WTC11 (cell line): ENCODE results near the gene TMEM11. TPM values are rescaled to one million over a fixed set of nuclear protein-coding genes. Genes with fewer than 3 reads are reported as not detected.

ENCODE experiments used
- ATAC-seq: fragments of 200-7000 bp; cut with Tn5 transposase; 2 replicates; pipeline ENCODE4 v1.10.0; 2021; ENCODE audit warnings: mild to moderate bottlenecking, moderate library complexity
- CTCF ChIA-PET: fragments of 300-600 bp; sonication (Branson Sonifier 250); formaldehyde crosslinking; loops from one replicate; lab custom pipeline; 2021; ENCODE audit warnings: antibody characterized with exemption; lab: Charles Lee
- POLR2A ChIA-PET: fragments of 350-600 bp; sonication (Branson Sonifier 250); formaldehyde crosslinking; loops from one replicate; lab custom pipeline; 2021; ENCODE audit warnings: antibody characterized with exemption; lab: Charles Lee
- DNase-seq: peaks from one replicate; pipeline ENCODE4 v3.0.0; 2021; ENCODE audit warnings: low spot score
- H3K27ac Mint-ChIP-seq: 2 replicates; pipeline ENCODE4 v1.8.0; 2021; ENCODE audit warnings: mixed read lengths
- H3K27me3 Mint-ChIP-seq: 2 replicates; pipeline ENCODE4 v1.8.0; 2021; ENCODE audit warnings: low read depth, mild to moderate bottlenecking, moderate library complexity, mixed read lengths
- H3K36me3 Mint-ChIP-seq: 2 replicates; pipeline ENCODE4 v1.8.0; 2021; ENCODE audit warnings: mixed read lengths
- H3K4me1 Mint-ChIP-seq: 2 replicates; pipeline ENCODE4 v1.8.0; 2022; ENCODE audit warnings: mixed read lengths
- H3K4me3 Mint-ChIP-seq: 2 replicates; pipeline ENCODE4 v1.8.0; 2021; ENCODE audit warnings: mild to moderate bottlenecking, moderate library complexity, mixed read lengths
- H3K9me3 Mint-ChIP-seq: 2 replicates; pipeline ENCODE4 v1.8.0; 2021; ENCODE audit warnings: mixed read lengths
- ATF3 ChIP-seq: sonication (generic); formaldehyde crosslinking; conservative IDR thresholded peaks from 2 replicates; pipeline ENCODE4 v1.8.1; 2022; ENCODE audit warnings: mild to moderate bottlenecking, missing genetic modification reagents
- CDX4 ChIP-seq: fragments of 250-450 bp; sonication (Bioruptor Pico); IDR thresholded peaks from 2 replicates; pipeline ENCODE4 v1.9.0; 2021; ENCODE audit warnings: moderate library complexity, mild to moderate bottlenecking, inconsistent platforms, borderline replicate concordance
- E2F5 ChIP-seq: sonication (generic); formaldehyde crosslinking; IDR thresholded peaks from 2 replicates; pipeline ENCODE4 v1.8.1; 2022; ENCODE audit warnings: mild to moderate bottlenecking, moderate library complexity, missing genetic modification reagents
- FOXP1 ChIP-seq: sonication (generic); formaldehyde crosslinking; IDR thresholded peaks from 2 replicates; pipeline ENCODE4 v1.8.0; 2022; ENCODE audit warnings: missing genetic modification reagents, mild to moderate bottlenecking, moderate library complexity, borderline replicate concordance
- GTF2I ChIP-seq: fragments of 250-450 bp; sonication (Bioruptor Pico); conservative IDR thresholded peaks from 2 replicates; pipeline ENCODE4 v1.4.0; 2021; ENCODE audit warnings: mild to moderate bottlenecking
- JAZF1 ChIP-seq: fragments of 250-450 bp; sonication (Bioruptor Pico); IDR thresholded peaks from 2 replicates; pipeline ENCODE4 v1.9.0; 2021; ENCODE audit warnings: moderate library complexity, mild to moderate bottlenecking, inconsistent platforms
- KAT7 ChIP-seq: sonication (generic); formaldehyde crosslinking; IDR thresholded peaks from 2 replicates; pipeline ENCODE4 v1.8.1; 2023; ENCODE audit warnings: missing genetic modification reagents, mild to moderate bottlenecking, borderline replicate concordance
- NR1H2 ChIP-seq: sonication (generic); formaldehyde crosslinking; IDR thresholded peaks from 2 replicates; pipeline ENCODE4 v1.9.0; 2021; ENCODE audit warnings: mild to moderate bottlenecking, moderate library complexity, missing genetic modification reagents
- NR2C2 ChIP-seq: sonication (generic); formaldehyde crosslinking; IDR thresholded peaks from 2 replicates; pipeline ENCODE4 v1.8.0; 2022; ENCODE audit warnings: mild to moderate bottlenecking, missing genetic modification reagents
- NR3C1 ChIP-seq: sonication (generic); formaldehyde crosslinking; conservative IDR thresholded peaks from 2 replicates; pipeline ENCODE4 v1.8.1; 2023; ENCODE audit warnings: low read depth, mild to moderate bottlenecking, missing genetic modification reagents
- RELA ChIP-seq: sonication (generic); formaldehyde crosslinking; IDR thresholded peaks from 2 replicates; pipeline ENCODE4 v1.8.1; 2022; ENCODE audit warnings: missing genetic modification reagents, mild to moderate bottlenecking, borderline replicate concordance
- STAT6 ChIP-seq: sonication (generic); formaldehyde crosslinking; conservative IDR thresholded peaks from 2 replicates; pipeline ENCODE4 v1.8.1; 2023; ENCODE audit warnings: mild to moderate bottlenecking, low read depth, missing genetic modification reagents, moderate library complexity
- USF1 ChIP-seq: sonication (generic); formaldehyde crosslinking; IDR thresholded peaks from 2 replicates; pipeline ENCODE4 v1.8.0; 2022; ENCODE audit warnings: mild to moderate bottlenecking, missing genetic modification reagents
- ZBTB43 ChIP-seq: sonication (generic); formaldehyde crosslinking; IDR thresholded peaks from 2 replicates; pipeline ENCODE4 v1.8.1; 2023; ENCODE audit warnings: mild to moderate bottlenecking, missing genetic modification reagents
- ZNF232 ChIP-seq: sonication (generic); formaldehyde crosslinking; IDR thresholded peaks from 2 replicates; pipeline ENCODE4 v1.8.0; 2022; ENCODE audit warnings: mild to moderate bottlenecking, missing genetic modification reagents
- ZNF512 ChIP-seq: sonication (generic); formaldehyde crosslinking; IDR thresholded peaks from 2 replicates; pipeline ENCODE4 v1.8.1; 2022; ENCODE audit warnings: missing genetic modification reagents, borderline replicate concordance
- ZSCAN18 ChIP-seq: fragments of 250-450 bp; sonication (Bioruptor Pico); IDR thresholded peaks from 2 replicates; pipeline ENCODE4 v2.1.2; 2022; ENCODE audit warnings: mild to moderate bottlenecking, moderate library complexity
- total RNA-seq: library from RNA; stranded (reverse); gene quantifications from 3 replicates; pipeline ENCODE4 v1.2.3, GENCODE V29; 2021

The TMEM11 gene
- total RNA-seq, 1 experiment from 2014 or later = 37.0 TPM

GRCh38 chr17:21248500-21248899, 34.5 kb upstream of the TMEM11 start:
- Mint-ChIP-seq H3K27ac (no peak overlapping the region), H3K36me3 (no peaks in the 10 kb centered on the region), H3K27me3 (peaks cover 4% of the 10 kb centered on the region; the same call in 1 of the 2 replicates), H3K9me3 (no peaks in the 10 kb centered on the region), H3K4me3 (no peak overlapping the region), H3K4me1 (peaks cover 6% of the 10 kb centered on the region)
- ATAC-seq (no peak), DNase-seq (no peak)
- POLR2A ChIA-PET = no interaction called here
- CTCF ChIA-PET = interaction anchor here (2.4 kb wide), 1 partner anchor 8 kb away, joined by 17 read pairs; no protein-coding TSS in a partner anchor
- TF ChIP-seq ATF3 (CRISPR knock-in tag) (no peak), NR1H2 (no peak), NR3C1 (no peak), ZNF512 (CRISPR knock-in tag) (no peak), NR2C2 (CRISPR knock-in tag) (no peak), ZNF232 (CRISPR knock-in tag) (no peak)
- TF ChIP-seq, all 79 proteins: peak for 0

- no peaks in the 10 kb centered on the region for H3K9me3 Mint-ChIP-seq
- no peak for ATAC-seq
- CTCF ChIA-PET = interaction anchor here (2.4 kb wide), 1 partner anchor 8 kb away, joined by 17 read pairs; no protein-coding TSS in a partner anchor
- no peak for TF ChIP-seq FOXP1
- TF ChIP-seq CDX4 (CRISPR knock-in tag) = no peak
- TF ChIP-seq KAT7 (CRISPR knock-in tag) = no peak
- TF ChIP-seq JAZF1 = no peak
- no peak for TF ChIP-seq RELA (CRISPR knock-in tag)
- TF ChIP-seq ZBTB43 (CRISPR knock-in tag) = no peak
- TF ChIP-seq, all 79 proteins: peak for 0
- no peak for DNase-seq
- Mint-ChIP-seq H3K27ac (no peak overlapping the region), H3K4me1 (peaks cover 5% of the 10 kb centered on the region; the same call in 1 of the 2 replicates), H3K27me3 (peaks cover 4% of the 10 kb centered on the region; the same call in 1 of the 2 replicates), H3K36me3 (no peaks in the 10 kb centered on the region), H3K4me3 (no peak overlapping the region)
- POLR2A ChIA-PET = no interaction called here
These were observed 33.7 kb upstream of the TMEM11 start for GRCh38 chr17:21247552-21248258.

GRCh38 chr17:21246698-21247097, 32.7 kb upstream of the TMEM11 start:
- CTCF ChIA-PET = interaction anchor here (0.7 kb wide), 1 partner anchor 129 kb away, joined by 3 read pairs; no protein-coding TSS in a partner anchor
- POLR2A ChIA-PET = no interaction called here
- no peak for DNase-seq
- Mint-ChIP-seq H3K36me3 (no peaks in the 10 kb centered on the region), H3K4me1 (peaks cover 3% of the 10 kb centered on the region; the same call in 1 of the 2 replicates), H3K9me3 (no peaks in the 10 kb centered on the region), H3K27me3 (no peaks in the 10 kb centered on the region), H3K4me3 (no peak overlapping the region), H3K27ac (no peak overlapping the region)
- TF ChIP-seq STAT6 (no peak), USF1 (CRISPR knock-in tag) (no peak), E2F5 (CRISPR knock-in tag) (no peak), GTF2I (CRISPR knock-in tag) (no peak), ZSCAN18 (no peak), JAZF1 (no peak)
- no peak for ATAC-seq
